Measurements from ENCODE around the gene FAM20A. TPM values are rescaled to one million over a fixed set of nuclear protein-coding genes. Genes with fewer than 3 reads are reported as not detected.
A peak's percentile ranks its signal among the peaks of the same experiment; 100 is the strongest.

Gene FAM20A
- total RNA-seq, 1 experiment from 2014 or later = not detected

DNA sequence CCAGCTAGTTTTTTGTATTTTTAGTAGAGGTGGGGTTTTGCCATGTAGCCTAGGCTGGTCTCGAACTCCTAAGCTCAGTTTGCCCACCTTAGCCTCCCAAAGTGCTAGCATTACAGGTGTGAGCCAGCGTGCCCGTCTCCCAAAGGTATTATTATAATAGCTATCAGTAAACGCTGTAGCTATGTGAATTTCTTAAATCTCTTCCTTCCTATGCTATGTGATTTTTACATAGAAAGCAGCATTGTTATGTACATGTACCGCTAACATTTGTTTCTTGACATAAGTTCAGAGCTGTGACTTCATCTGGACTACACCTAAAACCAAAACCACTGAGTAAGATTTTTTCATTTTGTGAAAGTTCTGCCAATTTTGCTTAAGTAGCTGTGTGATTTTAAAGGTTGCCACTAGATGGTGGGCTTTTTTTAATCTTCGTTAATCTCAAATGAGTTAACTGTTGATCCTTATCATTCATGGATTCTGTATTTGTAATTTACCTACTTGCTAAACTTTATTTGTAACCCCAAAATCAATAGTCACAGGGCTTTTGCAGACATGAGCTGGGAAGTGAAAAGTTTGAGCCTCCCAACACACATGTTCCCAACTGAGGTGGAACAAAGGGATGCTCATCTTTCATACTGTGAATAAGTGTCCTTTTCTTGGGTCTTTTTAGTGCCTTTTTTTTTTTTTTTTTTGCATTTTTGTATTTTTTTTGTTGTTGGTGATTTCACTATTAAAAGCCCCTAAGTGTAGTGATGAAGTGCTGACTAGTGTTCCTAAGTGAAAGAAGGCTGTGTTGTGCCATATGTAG is 67.1 kb downstream of the FAM20A start:
- Histone ChIP-seq H3K4me3 (no peak overlapping the region), H3K27me3 (ENCODE audit: insufficient read depth, low read depth) (no peaks in the 10 kb centered on the region), H3K79me2 (ENCODE audit: low read depth) (no peaks in the 10 kb centered on the region), H3K27ac (no peak overlapping the region), H2AFZ (no peak overlapping the region), H4K20me1 (ENCODE audit: insufficient read depth) (no peaks in the 10 kb centered on the region), H3K36me3 (ENCODE audit: low read depth) (peaks cover 27% of the 10 kb centered on the region), H3K9me3 (ENCODE audit: insufficient read depth, low read depth) (no peaks in the 10 kb centered on the region), H3K4me2 (no peak overlapping the region), H3F3A (ENCODE audit: insufficient read depth, low read depth) (peaks cover 4% of the 10 kb centered on the region; the same call in 1 of the 2 replicates), H3K4me1 (replicated peaks; ENCODE audit: insufficient read depth) (no peaks in the 10 kb centered on the region), H3K9me2 (ENCODE audit: insufficient read depth) (no peaks in the 10 kb centered on the region)
- TF ChIP-seq EZH2 (IDR thresholded peaks at IDR 0.05; ENCODE audit: low read depth) = no peak
- TF ChIP-seq, protein P1, sequence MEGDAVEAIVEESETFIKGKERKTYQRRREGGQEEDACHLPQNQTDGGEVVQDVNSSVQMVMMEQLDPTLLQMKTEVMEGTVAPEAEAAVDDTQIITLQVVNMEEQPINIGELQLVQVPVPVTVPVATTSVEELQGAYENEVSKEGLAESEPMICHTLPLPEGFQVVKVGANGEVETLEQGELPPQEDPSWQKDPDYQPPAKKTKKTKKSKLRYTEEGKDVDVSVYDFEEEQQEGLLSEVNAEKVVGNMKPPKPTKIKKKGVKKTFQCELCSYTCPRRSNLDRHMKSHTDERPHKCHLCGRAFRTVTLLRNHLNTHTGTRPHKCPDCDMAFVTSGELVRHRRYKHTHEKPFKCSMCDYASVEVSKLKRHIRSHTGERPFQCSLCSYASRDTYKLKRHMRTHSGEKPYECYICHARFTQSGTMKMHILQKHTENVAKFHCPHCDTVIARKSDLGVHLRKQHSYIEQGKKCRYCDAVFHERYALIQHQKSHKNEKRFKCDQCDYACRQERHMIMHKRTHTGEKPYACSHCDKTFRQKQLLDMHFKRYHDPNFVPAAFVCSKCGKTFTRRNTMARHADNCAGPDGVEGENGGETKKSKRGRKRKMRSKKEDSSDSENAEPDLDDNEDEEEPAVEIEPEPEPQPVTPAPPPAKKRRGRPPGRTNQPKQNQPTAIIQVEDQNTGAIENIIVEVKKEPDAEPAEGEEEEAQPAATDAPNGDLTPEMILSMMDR (conservative IDR thresholded peaks at IDR 0.05) = peak; percentile 58
- ChIA-PET POLR2A (ENCODE audit: unreplicated experiment) (interaction anchor here (0.6 kb wide), 2 partner anchors 204 to 1720 kb away, joined by 3 to 12 read pairs; no protein-coding TSS in a partner anchor), CTCF (interaction anchor here (0.6 kb wide), 1 partner anchor 230 kb away, joined by 3 read pairs; no protein-coding TSS in a partner anchor)
- BruUV-seq (replicated peaks) = no TSS peak
- DNase-seq = no peak
- intact Hi-C loops (cut with micrococcal nuclease; ENCODE audit: unreplicated experiment) = loop anchor here (5.0 kb wide), 1 partner anchor 228 kb away; no protein-coding TSS in a partner anchor

DNA sequence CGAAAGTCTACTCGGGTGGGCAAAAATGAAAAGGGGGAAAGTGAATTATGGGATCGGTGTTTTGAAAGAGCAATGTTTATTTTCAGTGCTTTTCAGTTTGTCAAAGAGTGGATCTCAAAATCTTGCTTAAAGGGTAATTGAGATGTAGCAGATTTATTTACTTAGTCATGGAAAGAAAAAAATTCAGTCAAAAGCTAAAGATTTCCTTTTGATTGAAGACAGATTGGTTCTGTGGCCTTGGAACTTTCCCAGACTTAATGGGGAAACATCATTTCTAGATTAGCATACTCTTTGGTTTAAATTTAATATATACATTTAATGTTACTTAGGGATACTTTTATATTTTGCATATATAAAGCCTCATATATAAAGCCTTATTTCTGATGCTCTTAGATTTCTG is 68.3 kb downstream of the FAM20A start:
- no peaks in the 10 kb centered on the region; the same call in 1 of the 2 replicates for H3F3A ChIP-seq (ENCODE audit: insufficient read depth, low read depth)
- H3K79me2 ChIP-seq (ENCODE audit: low read depth) = no peaks in the 10 kb centered on the region
- no peak for DNase-seq
- H4K20me1 ChIP-seq (ENCODE audit: insufficient read depth) = no peaks in the 10 kb centered on the region
- H2AFZ ChIP-seq = no peak overlapping the region
- BruUV-seq (replicated peaks) = no TSS peak
- CTCF ChIA-PET = no interaction called here
- POLR2A ChIA-PET (ENCODE audit: unreplicated experiment) = no interaction called here
- H3K4me1 ChIP-seq (replicated peaks; ENCODE audit: insufficient read depth) = no peaks in the 10 kb centered on the region
- H3K4me2 ChIP-seq = no peak overlapping the region
- no peaks in the 10 kb centered on the region for H3K27me3 ChIP-seq (ENCODE audit: insufficient read depth, low read depth)
- intact Hi-C loops (cut with micrococcal nuclease; ENCODE audit: unreplicated experiment) = loop anchor here (5.0 kb wide), 1 partner anchor 229 kb away; no protein-coding TSS in a partner anchor
- H3K4me3 ChIP-seq = no peak overlapping the region
- H3K36me3 ChIP-seq (ENCODE audit: low read depth) = peaks cover 28% of the 10 kb centered on the region
- H3K27ac ChIP-seq = no peak overlapping the region
- H3K9me3 ChIP-seq (ENCODE audit: insufficient read depth, low read depth) = no peaks in the 10 kb centered on the region
- no peaks in the 10 kb centered on the region for H3K9me2 ChIP-seq (ENCODE audit: insufficient read depth)
- TF ChIP-seq, protein P1 (conservative IDR thresholded peaks at IDR 0.05) = no peak
- no peak for TF ChIP-seq EZH2 (IDR thresholded peaks at IDR 0.05; ENCODE audit: low read depth)

DNA sequence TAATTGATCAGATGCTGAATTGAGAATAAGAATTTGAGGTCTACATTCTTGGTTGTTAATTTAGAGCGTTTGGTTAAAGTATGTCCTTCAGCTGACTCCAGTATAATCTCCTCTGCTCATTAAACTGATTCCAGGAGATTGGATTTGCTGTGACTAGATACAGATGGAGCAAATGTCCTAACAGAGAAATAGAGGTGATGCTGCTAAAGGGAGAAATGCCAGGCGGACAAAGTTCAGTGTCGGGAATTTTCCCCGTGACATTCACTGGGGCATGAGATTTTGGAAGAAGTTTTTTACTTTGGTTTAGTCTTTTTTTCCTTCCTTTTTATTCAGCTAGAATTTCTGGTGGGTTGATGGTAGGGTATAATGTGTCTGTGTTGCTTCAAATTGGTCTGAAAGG is 69.9 kb downstream of the FAM20A start:
- TF ChIP-seq EZH2 (IDR thresholded peaks at IDR 0.05; ENCODE audit: low read depth) = no peak
- TF ChIP-seq, protein P1 (conservative IDR thresholded peaks at IDR 0.05) = no peak
- peaks cover 39% of the 10 kb centered on the region for H3K36me3 ChIP-seq (ENCODE audit: low read depth)
- no peaks in the 10 kb centered on the region for H3K4me1 ChIP-seq (replicated peaks; ENCODE audit: insufficient read depth)
- H3K4me3 ChIP-seq = no peak overlapping the region
- ChIA-PET POLR2A (ENCODE audit: unreplicated experiment) (no interaction called here), CTCF (no interaction called here)
- H3K9me2 ChIP-seq (ENCODE audit: insufficient read depth) = no peaks in the 10 kb centered on the region
- intact Hi-C loops (cut with micrococcal nuclease; ENCODE audit: unreplicated experiment) = loop anchor here (5.0 kb wide), 1 partner anchor 231 kb away; no protein-coding TSS in a partner anchor
- H3F3A ChIP-seq (ENCODE audit: insufficient read depth, low read depth) = no peaks in the 10 kb centered on the region; the same call in 1 of the 2 replicates
- H4K20me1 ChIP-seq (ENCODE audit: insufficient read depth) = no peaks in the 10 kb centered on the region
- TSS peak; percentile 13 for BruUV-seq (replicated peaks)
- no peak for DNase-seq
- H3K27me3 ChIP-seq (ENCODE audit: insufficient read depth, low read depth) = no peaks in the 10 kb centered on the region
- H3K9me3 ChIP-seq (ENCODE audit: insufficient read depth, low read depth) = no peaks in the 10 kb centered on the region
- no peak overlapping the region for H3K4me2 ChIP-seq
- no peak overlapping the region for H2AFZ ChIP-seq
- no peaks in the 10 kb centered on the region for H3K79me2 ChIP-seq (ENCODE audit: low read depth)
- no peak overlapping the region for H3K27ac ChIP-seq

All from PC-9 (cell line).